GM19023 (cell line): ENCODE measurements around the gene LIME1.

Source experiments
- ATAC-seq: cut with Tn5 transposase; IDR thresholded peaks from one replicate; pipeline ENCODE4 v1.9.1; 2021; ENCODE audit warnings: mild to moderate bottlenecking, moderate library complexity; ENCODE audit not compliant: unreplicated experiment

Gene LIME1, protein sequence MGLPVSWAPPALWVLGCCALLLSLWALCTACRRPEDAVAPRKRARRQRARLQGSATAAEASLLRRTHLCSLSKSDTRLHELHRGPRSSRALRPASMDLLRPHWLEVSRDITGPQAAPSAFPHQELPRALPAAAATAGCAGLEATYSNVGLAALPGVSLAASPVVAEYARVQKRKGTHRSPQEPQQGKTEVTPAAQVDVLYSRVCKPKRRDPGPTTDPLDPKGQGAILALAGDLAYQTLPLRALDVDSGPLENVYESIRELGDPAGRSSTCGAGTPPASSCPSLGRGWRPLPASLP

DNA sequence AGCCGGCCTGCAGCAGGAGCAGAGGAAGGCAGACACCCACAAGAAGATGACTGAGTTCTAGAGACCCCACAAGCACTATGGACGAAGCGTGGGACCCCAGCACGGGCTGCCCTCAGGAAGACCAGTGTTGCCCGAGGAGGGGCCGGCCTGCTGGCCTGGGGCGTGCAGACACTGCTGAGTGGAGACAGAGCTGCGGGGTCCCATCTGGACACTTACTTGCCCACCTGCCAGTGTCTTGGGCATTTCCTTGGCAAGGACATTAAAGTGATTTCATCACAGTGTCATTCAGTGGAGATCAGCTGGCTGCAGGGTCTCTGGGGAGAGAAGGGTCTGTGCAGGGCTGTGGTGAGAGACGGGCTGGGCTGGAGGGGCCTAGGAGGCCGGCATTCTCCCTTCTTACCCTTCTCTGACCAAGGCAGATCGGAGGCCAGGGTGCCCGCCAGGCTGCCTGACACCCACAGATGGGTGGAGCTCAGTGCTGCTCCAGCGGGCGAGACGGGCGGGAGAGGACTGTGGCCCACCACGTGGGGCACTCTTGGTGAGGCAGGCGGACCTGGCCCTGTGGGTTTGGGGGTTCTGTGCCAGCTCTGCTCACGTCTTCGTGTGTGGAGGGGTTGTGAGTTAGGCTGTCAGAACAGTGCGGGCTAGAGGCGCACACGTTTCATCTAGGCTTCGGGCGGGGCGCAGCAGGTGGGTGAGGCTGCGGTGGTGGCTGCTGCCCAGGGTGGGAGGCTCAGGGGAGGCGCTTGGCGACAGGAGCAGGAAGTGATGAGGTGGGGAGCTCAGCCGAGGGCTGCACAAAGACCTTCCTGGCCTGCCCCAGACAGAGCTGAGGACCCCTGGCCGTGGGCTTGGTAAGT, at the start of gene LIME1:
Gene LIME1, plus strand, starts transcription at position 806 of the 860 bp plus-strand sequence. CDS start 886 bp downstream, outside the sequence.
- no peak for ATAC-seq

DNA sequence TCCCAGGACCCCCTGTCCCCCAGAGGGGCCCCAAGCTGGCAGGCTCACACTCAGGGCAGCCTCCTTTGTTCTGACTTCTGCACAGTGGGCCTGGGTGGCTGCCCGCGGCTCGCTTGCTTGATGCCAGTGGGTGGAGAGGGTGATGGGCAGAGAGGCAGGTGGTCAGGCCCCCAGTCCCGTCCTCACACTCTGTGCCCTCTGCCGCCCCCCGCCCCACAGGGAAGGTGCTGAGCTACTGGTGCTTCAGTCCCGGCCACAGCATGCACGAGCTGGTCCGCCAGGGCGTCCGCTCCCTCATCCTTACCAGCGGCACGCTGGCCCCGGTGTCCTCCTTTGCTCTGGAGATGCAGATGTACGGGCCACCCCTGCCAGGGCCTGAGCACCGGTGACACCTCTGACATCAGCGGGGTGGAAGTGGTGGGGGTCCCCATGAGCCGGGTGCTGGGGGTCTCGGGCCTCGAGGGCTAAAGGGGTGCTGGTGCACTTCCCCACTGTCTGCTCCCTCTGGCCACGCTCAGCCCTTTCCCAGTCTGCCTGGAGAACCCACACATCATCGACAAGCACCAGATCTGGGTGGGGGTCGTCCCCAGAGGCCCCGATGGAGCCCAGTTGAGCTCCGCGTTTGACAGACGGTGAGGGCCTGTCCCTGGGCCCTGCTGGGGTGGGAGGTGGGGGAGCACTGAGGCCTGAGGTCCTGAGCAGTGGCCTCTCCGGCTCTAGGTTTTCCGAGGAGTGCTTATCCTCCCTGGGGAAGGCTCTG, 48.9 kb upstream of the LIME1 start:
- ATAC-seq, result no peak

DNA sequence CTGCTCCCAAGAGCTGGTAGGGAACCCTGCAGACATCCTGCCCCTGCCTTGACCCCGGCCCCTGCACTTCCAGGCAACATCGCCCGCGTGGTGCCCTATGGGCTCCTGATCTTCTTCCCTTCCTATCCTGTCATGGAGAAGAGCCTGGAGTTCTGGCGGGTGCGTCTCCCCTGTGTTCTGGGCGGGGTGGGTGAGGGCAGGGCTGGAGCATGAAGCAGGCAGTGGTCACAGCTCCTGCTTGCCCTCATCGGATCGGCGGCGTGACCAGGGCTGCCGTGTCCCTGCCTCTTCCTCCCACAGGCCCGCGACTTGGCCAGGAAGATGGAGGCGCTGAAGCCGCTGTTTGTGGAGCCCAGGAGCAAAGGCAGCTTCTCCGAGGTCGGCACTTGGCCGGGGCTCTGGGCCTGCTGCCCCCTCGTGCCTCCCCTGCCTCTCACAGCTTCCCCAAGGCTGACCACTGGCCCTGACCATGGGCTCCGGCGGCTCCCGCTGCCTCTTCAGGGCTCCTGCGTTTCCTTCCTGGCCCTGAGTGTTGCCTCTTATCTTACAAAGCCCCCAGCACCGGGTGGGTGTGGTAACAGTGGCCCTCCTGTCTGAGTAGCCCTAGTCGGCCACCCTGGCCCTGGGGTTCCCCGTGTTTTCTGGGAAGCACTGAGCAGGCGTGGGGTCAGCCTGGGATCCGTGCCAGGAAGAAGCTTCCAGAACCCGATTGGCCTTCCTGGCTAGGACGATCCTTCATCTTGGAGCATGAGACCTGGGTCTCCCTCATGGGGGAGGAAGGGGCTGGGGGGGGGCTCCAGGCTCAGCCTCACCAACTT, 48.0 kb upstream of the LIME1 start:
- no peak for ATAC-seq

DNA sequence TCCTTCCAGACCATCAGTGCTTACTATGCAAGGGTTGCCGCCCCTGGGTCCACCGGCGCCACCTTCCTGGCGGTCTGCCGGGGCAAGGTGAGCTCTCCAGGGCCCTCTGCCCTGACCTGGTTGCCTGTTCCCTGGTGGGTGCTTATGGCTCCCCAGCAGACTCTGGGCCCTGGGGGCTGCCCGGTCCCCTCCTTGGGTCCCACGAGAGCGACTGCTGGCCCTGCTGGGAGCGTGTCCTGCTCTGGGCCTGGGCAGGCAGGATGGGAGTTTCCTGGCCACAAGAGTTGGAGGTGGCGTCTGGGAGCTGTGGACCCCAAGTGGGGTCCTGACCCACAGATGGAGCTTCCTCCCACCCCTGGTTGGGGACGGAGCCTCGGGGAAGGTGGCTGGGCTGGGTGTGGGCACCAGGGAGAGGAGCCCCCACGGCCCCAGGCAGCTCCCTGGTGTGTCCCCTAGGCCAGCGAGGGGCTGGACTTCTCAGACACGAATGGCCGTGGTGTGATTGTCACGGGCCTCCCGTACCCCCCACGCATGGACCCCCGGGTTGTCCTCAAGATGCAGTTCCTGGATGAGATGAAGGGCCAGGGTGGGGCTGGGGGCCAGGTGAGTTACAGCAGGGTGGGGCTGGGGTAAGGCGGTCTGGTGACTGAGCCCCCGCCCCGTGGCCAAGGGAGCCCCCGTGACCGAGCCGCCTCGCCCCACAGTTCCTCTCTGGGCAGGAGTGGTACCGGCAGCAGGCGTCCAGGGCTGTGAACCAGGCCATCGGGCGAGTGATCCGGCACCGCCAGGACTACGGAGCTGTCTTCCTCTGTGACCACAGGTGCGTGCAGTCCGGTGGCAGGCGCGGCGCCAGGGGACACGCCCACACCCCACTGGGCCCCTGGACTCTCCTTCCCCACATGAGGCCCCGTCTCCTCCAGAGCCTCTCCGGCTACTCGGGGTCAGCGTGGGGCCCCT, 47.1 kb upstream of the LIME1 start:
- no peak for ATAC-seq

DNA sequence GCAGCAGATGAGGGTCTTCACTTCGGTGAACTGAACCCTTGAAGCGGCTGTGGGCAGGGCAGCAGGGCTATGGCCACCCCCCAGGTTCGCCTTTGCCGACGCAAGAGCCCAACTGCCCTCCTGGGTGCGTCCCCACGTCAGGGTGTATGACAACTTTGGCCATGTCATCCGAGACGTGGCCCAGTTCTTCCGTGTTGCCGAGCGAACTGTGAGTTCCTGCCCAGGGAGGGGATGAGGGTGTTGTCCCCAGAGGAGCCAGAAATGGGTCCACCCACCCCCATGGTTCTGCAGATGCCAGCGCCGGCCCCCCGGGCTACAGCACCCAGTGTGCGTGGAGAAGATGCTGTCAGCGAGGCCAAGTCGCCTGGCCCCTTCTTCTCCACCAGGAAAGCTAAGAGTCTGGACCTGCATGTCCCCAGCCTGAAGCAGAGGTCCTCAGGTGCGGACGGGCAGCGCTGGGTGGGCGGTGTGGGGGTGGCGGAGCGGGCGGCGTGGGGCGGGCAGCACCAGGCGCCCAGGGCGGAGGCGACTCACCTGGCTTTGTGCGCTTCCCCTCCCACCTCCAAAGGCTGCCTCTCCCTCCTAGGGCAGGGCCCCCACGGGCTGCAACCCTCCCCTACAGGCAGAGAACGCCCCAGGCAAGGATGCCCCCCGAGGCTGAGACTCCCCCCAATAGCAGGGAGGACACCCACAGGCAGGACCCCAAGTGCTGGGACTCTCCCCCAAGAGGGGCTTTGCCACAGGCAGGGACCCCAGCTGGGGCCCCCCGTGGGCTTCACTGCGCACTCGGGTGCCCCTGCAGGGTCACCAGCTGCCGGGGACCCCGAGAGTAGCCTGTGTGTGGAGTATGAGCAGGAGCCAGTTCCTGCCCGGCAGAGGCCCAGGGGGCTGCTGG, 46.2 kb upstream of the LIME1 start:
- ATAC-seq, result no peak

DNA sequence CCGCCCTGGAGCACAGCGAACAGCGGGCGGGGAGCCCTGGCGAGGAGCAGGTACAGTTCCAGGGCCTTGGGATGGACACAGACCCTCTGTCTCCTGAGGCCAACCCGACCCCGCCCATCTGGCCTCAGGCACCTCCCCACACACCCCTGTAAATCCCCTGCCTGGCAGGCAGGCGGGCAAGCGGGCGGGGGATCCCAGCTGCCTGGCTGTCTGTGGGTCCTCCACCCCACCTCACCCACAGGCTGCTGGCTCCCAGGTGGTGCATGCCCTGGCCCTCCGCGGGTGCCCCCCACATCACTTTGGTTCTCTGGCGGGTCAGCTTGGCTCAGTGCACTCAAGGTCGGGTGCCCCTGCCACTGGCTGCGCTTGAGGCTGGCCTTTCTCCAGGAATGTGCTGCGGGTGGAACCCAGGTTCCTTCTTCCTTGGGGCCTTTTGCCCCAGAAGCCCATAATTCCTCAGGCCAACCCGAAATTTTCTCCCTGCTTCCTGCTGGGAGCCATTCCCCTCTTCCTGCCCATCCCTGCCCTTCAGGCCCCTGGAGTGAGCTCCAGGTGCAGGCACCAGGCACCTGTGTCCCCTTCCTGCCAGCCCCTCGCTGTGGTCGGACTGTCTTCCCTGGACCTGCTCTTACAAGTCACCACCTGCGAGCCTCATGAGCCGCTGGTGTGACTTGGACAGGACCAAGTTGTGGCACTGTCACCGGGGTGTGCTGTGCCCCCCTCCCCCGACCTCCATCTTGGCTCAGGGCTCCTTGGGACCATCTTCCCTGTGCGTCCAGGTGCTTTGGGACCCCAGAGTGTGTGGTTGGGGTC, 45.4 kb upstream of the LIME1 start:
- no peak for ATAC-seq

DNA sequence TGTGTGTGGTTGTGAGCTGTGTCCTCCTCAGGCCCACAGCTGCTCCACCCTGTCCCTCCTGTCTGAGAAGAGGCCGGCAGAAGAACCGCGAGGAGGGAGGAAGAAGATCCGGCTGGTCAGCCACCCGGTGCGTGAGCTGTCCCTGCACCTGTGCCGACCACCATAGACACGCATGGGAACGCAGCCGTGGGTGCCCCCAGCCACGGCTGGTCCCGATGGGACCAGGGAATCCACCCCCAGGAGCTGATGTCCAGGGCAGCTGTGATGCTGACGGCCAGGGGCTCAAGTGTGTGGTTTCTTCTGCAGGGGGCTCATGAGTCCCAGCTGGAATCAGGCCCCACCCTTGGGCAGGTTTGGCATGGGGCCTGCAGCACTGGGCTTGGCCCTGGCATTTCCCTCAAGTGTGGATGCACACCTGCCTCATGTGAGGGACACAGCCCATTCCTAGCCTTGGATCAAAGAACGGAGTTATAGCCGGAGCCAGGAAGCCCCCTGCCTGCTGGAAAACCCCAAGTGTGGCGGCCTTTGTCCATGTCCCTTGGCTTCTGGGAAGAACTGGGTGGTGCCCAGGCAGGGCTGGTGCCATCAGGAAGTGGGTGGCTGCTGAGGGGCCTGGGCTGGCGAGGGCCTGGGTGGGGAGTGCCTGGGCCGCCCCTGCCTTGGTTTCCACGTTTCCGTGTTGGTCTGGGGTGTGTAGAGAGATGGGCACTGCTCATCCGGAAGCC, 44.6 kb upstream of the LIME1 start:
- ATAC-seq, result no peak

DNA sequence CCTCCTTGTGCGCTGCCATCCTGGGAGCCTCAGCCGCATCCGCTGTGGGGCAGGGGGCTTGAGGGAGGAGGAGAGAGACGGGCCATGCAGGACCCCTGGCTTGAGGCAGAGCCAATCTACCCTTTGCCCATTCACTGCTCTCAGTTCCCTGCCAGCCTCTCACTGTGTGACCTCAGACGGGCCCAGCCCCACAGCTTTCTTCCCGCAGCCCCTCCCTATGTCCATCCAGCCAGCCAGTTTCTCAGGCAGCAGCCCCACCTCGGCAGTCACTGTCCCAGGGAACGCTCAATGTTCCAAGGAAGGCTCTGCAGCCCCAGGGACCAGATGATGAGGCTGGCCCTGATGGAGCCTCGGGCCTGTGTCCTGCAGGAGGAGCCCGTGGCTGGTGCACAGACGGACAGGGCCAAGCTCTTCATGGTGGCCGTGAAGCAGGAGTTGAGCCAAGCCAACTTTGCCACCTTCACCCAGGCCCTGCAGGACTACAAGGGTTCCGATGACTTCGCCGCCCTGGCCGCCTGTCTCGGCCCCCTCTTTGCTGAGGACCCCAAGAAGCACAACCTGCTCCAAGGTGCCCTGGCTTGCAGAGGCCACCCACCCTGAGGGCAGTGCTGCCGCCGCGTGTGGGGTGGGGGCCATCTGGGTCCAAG, 43.9 kb upstream of the LIME1 start:
- no peak for ATAC-seq

DNA sequence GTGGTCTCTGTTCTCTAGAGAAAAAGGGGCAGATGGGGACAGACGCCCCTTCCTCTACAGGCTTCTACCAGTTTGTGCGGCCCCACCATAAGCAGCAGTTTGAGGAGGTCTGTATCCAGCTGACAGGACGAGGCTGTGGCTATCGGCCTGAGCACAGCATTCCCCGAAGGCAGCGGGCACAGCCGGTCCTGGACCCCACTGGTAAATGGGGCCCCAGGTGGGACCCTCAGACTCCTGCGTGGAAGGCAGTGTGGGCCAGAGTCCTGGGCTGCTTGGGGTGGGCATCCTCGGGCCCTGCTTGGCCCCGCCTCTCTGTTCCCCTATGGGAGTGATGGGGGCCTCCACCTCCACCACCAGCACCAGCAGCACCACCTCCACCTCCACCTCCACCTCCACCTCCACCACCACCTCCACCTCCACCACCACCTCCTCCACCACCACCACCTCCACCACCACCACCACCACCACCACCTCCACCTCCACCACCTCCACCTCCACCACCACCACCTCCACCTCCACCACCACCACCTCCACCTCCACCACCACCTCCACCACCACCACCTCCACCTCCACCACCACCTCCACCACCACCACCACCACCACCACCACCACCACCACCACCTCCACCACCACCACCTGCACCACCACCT, 43.3 kb upstream of the LIME1 start:
- no peak for ATAC-seq

DNA sequence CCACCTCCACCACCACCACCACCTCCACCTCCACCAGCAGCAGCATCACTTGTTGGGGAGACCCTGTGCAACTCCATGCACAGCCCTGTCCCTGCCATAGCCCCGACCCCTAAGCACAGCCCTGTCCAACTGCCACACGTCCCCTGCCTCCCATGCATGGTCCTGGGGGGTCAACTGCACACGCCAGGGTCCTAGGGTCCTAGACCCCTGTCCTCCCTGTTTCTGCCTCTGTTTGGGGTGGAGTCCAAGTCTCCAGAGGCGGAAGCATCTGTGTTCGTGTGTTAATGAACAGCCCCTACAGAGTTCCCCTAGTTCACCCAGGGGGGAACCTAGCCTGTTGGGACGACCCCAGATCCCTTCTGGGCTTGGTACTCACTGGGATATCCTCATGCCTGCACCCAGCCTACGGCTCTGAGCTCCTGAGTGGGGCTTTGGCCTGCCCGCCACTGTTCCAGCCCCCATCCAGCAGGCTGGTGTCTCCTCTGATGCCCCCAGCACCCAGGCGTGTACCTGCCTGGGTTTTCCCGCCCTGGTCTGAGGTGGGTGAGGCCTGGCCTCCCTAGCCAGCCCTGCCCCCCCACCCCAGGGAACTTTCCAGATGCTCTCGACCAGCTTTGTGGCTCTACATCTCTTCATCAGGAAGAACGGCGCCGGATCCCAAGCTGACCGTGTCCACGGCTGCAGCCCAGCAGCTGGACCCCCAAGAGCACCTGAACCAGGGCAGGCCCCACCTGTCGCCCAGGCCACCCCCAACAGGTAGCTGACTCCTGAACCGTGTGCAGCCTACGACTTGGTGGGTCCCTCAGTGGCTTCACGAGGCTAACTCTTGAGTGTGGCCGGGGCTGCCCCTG, 42.5 kb upstream of the LIME1 start:
- ATAC-seq, result no peak

DNA sequence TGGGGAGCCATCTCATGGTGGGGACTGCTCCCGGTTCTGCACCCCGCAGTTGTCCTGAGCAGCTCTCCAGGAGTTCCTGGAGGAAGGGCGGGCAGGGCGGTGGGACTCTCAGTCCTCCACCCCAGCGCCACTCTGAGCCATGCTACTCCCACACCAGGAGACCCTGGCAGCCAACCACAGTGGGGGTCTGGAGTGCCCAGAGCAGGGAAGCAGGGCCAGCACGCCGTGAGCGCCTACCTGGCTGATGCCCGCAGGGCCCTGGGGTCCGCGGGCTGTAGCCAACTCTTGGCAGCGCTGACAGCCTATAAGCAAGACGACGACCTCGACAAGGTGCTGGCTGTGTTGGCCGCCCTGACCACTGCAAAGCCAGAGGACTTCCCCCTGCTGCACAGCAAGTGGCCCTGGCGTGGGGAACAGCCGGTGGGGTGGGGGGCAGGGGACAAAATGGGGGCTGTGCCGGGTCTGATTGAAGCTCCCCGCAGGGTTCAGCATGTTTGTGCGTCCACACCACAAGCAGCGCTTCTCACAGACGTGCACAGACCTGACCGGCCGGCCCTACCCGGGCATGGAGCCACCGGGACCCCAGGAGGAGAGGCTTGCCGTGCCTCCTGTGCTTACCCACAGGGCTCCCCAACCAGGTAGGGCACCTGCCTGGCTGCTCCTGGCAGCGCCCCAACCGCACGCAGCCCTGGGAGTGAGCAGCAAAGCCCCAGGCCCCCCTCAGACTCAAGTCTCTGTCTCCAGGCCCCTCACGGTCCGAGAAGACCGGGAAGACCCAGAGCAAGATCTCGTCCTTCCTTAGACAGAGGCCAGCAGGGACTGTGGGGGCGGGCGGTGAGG, 41.7 kb upstream of the LIME1 start:
- no peak for ATAC-seq

DNA sequence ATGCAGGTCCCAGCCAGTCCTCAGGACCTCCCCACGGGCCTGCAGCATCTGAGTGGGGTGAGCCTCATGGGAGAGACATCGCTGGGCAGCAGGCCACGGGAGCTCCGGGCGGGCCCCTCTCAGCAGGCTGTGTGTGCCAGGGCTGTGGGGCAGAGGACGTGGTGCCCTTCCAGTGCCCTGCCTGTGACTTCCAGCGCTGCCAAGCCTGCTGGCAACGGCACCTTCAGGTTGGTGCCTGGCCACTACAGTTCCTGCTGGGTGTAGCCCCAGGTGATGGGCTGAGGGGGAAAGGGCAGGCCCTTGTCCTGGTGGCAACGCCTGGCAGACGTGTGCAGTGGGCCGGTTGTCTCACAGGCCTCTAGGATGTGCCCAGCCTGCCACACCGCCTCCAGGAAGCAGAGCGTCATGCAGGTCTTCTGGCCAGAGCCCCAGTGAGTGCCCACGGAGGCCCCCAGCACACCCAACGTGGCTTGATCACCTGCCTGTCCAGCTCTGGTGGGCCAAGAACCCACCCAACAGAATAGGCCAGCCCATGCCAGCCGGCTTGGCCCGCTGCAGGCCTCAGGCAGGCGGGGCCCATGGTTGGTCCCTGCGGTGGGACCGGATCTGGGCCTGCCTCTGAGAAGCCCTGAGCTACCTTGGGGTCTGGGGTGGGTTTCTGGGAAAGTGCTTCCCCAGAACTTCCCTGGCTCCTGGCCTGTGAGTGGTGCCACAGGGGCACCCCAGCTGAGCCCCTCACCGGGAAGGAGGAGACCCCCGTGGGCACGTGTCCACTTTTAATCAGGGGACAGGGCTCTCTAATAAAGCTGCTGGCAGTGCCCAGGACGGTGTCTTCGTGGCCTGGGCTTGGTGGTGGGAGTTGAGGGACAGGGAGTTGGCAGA, 40.8 kb upstream of the LIME1 start:
- ATAC-seq, result no peak

DNA sequence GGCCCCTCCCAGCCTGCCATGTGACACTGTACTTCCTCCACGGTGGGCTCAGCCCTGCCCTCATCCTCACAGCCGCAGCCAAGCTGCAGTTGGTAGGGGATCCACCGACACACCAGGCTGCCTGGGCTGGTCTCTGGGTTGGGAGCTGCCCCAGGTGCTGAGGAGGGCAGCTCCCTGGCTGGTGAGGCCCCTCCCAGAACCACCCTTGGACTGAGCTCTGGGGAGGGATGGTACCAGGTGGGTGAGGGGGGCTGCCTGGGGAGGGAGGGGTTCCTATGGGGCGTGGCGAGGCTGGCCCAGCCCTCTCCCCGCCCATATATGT, 40.2 kb upstream of the LIME1 start:
- no peak for ATAC-seq
